ENCODE data around the gene TLE3. TPM values are rescaled to one million over a fixed set of nuclear protein-coding genes. Genes with fewer than 3 reads are reported as not detected.

The TLE3 gene
- total and polyA plus RNA-seq, 2 of the 4 experiments (the other 2 are of a cell fraction): 6.5 to 16.3 TPM

DNA sequence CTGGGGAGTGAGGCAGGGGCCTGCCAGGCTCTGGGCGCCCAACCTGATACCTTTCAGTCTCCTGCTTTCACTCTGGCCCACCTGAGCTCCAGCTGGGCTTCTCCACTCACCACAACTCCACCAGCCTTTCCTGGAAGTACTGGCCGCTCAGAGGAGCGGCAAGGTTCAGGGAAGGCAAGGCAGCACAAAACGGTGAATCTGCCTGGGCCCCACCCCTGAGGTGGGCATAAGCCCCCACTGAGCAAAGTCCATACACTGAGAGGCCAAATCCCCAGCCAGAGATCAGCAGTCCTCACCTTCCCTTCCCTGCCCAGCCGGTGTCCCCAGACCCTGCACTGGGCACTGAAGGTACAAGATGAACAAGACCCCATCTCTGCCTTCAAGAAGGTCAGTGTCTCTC is 70.7 kb downstream of the TLE3 start:
- no peak overlapping the region for H2AK9ac ChIP-seq (replicated peaks; ENCODE audit: low read depth, low read length, poor library complexity)
- no peak overlapping the region for H2BK5ac ChIP-seq (ENCODE audit: low read depth, low read length, poor library complexity, severe bottlenecking)
- BruUV-seq (replicated peaks): no TSS peak
- ATAC-seq (ENCODE audit: low read depth): no peak
- H4K91ac ChIP-seq (ENCODE audit: insufficient read depth, low read depth, low read length): no peak overlapping the region
- peaks cover 11% of the 10 kb centered on the region; the same call in 1 of the 2 replicates for H3K9me1 ChIP-seq (ENCODE audit: insufficient read depth, low read length)
- H2BK15ac ChIP-seq (ENCODE audit: low read depth, low read length): no peak overlapping the region
- peaks cover 4% of the 10 kb centered on the region; the same call in 1 of the 2 replicates for H3K4me1 ChIP-seq (ENCODE audit: control insufficient read depth, insufficient read depth, low read length)
- CTCF ChIA-PET: no interaction called here
- no peaks in the 10 kb centered on the region for H3K79me1 ChIP-seq (ENCODE audit: low read depth in 1 of 2, low read length in 2 of 2)
- no peak overlapping the region for H3K9ac ChIP-seq (ENCODE audit: low read depth, low read length)
- no peak overlapping the region for H3K27ac ChIP-seq (ENCODE audit: insufficient read depth, low read length)
- H2AK5ac ChIP-seq (ENCODE audit: low read depth, low read length): no peak overlapping the region
- POLR2A ChIA-PET (ENCODE audit: unreplicated experiment): no interaction called here
- H3K14ac ChIP-seq (replicated peaks; ENCODE audit: low read depth, low read length): no peak overlapping the region
- H3K4me3 ChIP-seq (ENCODE audit: insufficient read depth, low read depth, low read length): no peak overlapping the region
- no peak overlapping the region for H2BK20ac ChIP-seq (ENCODE audit: low read depth, low read length)
- H3K4me2 ChIP-seq (ENCODE audit: low read depth, low read length): no peak overlapping the region
- WGBS, 2 experiments (ENCODE audit: extremely low coverage in 2 of 2, insufficient read length in 1 of 2): no CpG with 5 or more reads among the region's 5 CpGs
- dilution Hi-C loops (cut with HindIII; ENCODE audit: low sequenced_read_pairs, unreplicated experiment): no loop called here
- no peak overlapping the region for H4K8ac ChIP-seq (ENCODE audit: low read depth in 2 of 2, low read length in 2 of 2)
- intact Hi-C loops (cut with micrococcal nuclease): no loop called here
- no peak overlapping the region for H2AFZ ChIP-seq (replicated peaks; ENCODE audit: low read length, poor library complexity)
- H4K5ac ChIP-seq (ENCODE audit: low read depth, low read length): no peak overlapping the region
- in situ Hi-C loops (cut with MboI; ENCODE audit: low sequenced_read_pairs): no loop called here
- no peak overlapping the region for H3K18ac ChIP-seq (ENCODE audit: low read depth, low read length)
- no peak overlapping the region for H2BK120ac ChIP-seq (ENCODE audit: low read depth, low read length)
- H4K20me1 ChIP-seq (ENCODE audit: insufficient read depth, low read length): no peaks in the 10 kb centered on the region
- no peak for DNase-seq
- no peak overlapping the region for H3K23ac ChIP-seq (ENCODE audit: low read depth, low read length)
- peaks cover 56% of the 10 kb centered on the region for H3K27me3 ChIP-seq (ENCODE audit: control insufficient read depth, insufficient read depth, low read length)
- TF ChIP-seq SMC3 (IDR thresholded peaks at IDR 0.05; ENCODE audit: low read depth, low read length) (no peak), ELK1 (IDR thresholded peaks at IDR 0.05; ENCODE audit: borderline replicate concordance, low read depth, low read length) (no peak), POLR2A (IDR thresholded peaks at IDR 0.05; ENCODE audit: low read depth, low read length) (no peak), FOS (IDR thresholded peaks at IDR 0.05; ENCODE audit: low read depth, low read length) (no peak)
- TF ChIP-seq, protein P1, sequence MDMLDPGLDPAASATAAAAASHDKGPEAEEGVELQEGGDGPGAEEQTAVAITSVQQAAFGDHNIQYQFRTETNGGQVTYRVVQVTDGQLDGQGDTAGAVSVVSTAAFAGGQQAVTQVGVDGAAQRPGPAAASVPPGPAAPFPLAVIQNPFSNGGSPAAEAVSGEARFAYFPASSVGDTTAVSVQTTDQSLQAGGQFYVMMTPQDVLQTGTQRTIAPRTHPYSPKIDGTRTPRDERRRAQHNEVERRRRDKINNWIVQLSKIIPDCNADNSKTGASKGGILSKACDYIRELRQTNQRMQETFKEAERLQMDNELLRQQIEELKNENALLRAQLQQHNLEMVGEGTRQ (IDR thresholded peaks at IDR 0.05; ENCODE audit: low read depth, low read length): no peak
- H3K9me3 ChIP-seq (ENCODE audit: control insufficient read depth, insufficient read depth, low read length): no peaks in the 10 kb centered on the region
- H3K4ac ChIP-seq (ENCODE audit: low read depth, low read length): no peak overlapping the region
- H3K36me3 ChIP-seq (ENCODE audit: control insufficient read depth, insufficient read depth, low read length): no peaks in the 10 kb centered on the region
- H3K56ac ChIP-seq (ENCODE audit: extremely low read depth, insufficient read depth, low read length): no peak overlapping the region
